GM12873 (cell line): ENCODE measurements around the gene NDUFS7.

Experiments
- TF ChIP-seq, protein P1 (sequence below): IDR thresholded peaks from 2 replicates; pipeline ENCODE4 v1.5.1; 2012; ENCODE audit warnings: low read depth, mild to moderate bottlenecking, moderate library complexity, low read length, control low read depth; ENCODE audit not compliant: insufficient read depth; ENCODE audit errors: missing control alignments

NDUFS7 gene

DNA sequence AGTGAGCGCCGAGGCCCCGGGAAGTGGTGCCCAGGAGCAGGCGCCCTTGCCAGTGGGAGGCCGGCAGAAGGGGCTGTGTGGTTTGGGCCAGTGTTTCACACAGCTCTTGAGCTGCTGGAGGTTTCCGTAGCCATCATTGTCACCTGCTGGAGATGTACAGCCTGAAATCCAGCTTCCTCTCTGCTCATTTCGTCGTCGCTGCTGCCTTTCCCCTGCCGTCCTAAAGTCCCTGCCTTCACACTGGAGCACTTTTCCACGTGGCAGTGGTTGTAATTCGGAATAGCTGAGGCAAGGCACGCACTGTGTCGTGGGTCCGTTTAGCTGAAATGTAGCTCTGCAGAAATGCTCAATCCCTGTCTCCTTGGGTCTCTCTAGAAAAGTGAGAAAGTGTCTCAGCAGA is 36.9 kb downstream of the NDUFS7 start:
- TF ChIP-seq, protein P1, sequence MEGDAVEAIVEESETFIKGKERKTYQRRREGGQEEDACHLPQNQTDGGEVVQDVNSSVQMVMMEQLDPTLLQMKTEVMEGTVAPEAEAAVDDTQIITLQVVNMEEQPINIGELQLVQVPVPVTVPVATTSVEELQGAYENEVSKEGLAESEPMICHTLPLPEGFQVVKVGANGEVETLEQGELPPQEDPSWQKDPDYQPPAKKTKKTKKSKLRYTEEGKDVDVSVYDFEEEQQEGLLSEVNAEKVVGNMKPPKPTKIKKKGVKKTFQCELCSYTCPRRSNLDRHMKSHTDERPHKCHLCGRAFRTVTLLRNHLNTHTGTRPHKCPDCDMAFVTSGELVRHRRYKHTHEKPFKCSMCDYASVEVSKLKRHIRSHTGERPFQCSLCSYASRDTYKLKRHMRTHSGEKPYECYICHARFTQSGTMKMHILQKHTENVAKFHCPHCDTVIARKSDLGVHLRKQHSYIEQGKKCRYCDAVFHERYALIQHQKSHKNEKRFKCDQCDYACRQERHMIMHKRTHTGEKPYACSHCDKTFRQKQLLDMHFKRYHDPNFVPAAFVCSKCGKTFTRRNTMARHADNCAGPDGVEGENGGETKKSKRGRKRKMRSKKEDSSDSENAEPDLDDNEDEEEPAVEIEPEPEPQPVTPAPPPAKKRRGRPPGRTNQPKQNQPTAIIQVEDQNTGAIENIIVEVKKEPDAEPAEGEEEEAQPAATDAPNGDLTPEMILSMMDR: no peak

DNA sequence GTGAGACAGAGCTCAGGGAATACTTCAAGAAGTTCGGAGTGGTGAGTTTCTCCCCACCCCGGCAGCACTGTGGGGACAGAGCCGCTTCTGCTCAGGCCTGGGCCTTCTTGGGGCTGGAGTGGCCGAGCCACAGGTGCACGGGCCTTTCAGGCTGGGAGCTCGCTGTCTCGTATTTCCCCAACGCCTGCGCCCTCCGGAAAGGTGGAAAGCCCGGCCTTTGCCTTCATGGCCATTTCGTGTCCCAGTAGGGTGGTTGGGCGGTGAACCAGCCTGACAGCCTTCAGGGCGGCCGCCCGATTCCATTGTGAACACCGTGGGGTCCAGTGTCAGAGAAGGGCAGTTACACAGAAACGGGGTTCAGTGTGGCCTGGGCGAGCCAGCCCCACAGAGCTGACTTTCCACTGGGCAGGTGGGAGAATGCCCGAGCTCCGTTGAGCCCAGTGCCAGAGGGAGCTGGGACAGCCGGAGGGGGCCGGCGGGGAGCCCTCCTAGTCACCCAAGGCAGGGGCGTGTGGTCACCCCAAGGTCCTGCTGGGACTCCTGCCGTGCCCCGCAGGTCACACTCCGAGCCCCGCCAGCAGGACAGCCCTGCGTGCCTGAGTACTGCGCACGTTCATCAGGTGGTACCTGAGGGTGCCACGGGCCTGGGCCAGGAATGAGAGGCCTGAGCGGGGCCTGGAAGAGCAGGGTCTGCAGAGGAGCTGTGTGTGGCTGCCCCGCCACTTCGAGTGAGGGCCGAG is 37.7 kb downstream of the NDUFS7 start:
- TF ChIP-seq, protein P1: no peak

DNA sequence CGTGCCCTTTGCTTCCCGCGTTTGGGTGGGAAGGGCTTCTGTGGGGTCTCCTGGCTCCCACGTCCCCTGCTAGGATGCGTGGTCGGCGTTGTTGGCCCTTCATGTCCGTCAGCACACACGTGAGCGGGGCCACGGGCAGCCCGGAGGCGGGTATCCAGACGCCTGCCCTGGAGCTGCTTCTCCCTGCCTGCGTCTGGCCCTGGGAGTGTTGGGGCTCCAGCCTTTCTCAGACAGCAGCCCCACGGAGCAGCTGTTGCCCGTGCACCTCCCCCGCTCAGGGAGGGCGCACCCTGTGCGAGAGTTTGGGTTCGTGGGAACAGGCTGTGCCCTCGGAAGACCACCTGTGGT is 38.2 kb downstream of the NDUFS7 start:
- TF ChIP-seq, protein P1: no peak

DNA sequence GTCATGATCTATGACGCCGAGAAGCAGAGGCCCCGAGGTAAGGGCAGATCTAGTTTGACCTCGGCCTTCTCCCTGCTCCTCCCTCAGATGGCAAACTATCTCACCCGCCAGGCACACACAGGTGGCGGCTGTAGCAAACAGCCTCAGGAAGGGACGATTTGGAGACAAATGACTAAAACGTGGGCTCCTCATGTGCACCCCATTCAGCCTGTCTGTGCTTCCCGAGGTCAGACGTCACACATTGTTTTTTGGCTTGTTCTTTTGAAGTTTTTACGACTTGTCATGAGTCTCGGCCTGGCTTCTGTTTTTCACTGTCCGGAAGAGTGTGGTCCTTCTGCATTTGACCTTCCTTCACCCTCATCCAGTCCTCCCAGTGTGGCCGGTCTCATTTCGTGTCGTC is 38.7 kb downstream of the NDUFS7 start:
- TF ChIP-seq, protein P1: no peak

DNA sequence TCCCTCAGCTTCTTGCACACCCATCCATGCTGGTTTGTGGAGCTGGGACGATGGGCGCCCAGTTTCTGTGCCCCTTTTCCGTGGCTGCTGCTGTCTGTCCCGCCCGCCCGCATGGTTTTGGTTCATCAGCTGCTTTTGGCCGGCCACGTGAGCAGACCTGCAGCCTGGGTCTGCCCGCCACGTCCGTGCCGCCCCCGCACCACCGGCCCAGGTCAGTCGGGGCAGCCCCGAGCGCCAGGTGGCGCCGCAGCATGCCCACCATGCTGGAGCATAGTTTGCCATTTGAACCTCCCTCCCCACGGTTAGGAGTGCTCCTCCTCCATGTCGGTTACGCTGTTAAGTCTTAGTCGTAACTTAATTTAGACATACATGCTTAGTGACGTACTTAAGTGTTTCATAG is 39.2 kb downstream of the NDUFS7 start:
- TF ChIP-seq, protein P1: no peak

DNA sequence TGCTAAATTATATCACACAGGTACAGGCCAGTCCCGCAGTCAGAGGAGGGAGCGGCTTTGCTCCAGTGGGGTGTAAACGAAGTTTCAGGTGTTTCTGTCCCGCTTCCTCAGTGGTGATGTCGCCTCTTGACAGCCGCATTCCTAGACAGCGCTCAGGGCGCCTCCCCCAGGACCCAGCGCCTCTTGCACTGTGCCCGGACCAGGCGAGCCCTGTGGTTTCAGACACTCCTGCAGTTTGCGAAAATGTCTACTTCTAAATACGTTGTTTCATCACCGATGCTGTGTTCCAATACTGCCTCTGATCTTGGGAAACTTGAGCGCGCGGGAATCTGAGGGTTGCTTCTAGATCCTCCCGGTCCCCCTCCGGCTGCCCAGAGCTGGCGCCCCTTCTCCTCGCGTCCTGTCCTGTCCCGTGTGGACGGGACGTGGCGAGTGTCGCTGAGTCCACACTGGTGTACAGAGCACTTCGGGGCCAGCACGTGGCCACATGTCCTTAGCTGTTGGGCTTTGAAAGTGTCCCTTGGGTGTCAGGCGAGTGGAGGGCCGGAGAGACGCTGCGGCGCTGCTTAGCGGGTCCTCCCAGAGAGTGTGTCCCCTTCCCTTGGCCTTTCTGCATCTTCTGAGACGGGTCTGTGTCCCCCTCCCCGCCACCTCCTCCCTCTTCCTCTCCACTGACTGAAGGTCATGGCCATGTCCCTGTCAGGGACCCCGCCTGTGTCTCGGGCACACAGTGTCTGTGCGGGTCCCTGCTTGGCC is 39.9 kb downstream of the NDUFS7 start:
- TF ChIP-seq, protein P1: no peak

DNA sequence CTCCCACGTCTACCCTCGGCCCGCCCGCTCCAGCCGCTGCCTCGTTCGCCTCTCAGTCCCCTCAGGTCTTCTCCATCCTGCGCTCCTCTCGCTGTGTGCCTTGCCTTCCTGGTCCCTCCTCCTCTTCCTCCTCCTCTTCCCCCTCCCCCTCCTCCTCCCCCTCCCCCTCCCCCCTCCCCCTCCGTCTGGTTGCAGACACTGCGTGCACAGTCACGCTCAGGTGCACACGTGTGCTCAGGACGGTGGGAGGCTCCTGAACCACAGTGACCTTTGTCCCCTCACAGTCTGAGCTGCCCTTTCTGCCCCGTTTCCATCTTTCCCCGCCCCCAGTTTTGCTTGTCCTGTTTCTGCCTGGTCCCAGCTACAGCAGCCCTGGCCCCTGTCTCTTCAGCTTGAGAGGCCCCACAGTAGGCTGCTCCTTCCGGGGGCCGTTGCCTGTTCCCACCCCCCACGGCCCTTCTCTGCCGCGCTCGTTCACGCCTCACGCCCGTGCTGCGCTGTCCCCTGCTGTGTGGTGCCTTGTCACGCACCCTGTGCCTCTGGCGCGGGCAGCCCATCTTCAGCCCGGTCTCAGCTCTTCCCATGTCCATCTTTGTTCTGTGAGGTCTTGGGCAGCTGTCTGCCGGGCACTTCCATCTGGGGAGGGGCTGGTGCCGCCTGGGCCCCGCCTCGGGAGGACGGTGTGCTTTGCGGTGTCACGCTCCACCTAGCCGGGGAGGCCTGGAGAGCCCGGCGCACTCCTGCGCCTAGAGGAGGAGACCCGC is 40.7 kb downstream of the NDUFS7 start:
- TF ChIP-seq, protein P1: no peak
